MG63 (cell line): ENCODE measurements around the gene ADGRL3. TPM values are rescaled to one million over a fixed set of nuclear protein-coding genes. Genes with fewer than 3 reads are reported as not detected.
"Not testable (repeated sequence)": the region's sequence is repeated elsewhere in the genome, so short reads cannot be mapped to it uniquely, and the experiment has no call there.

Source experiments
- DNase-seq: peaks from one replicate; pipeline ENCODE4 v3.0.0-alpha.2; 2020
- H3K27me3 ChIP-seq: fragments of 250-450 bp; sonication (Bioruptor Pico); 2 replicates; pipeline ENCODE4 v1.5.1; 2020; ENCODE audit warnings: mild to moderate bottlenecking, moderate library complexity
- H3K36me3 ChIP-seq: fragments of 250-450 bp; sonication (Bioruptor Pico); 2 replicates; pipeline ENCODE4 v1.5.1; 2020; ENCODE audit warnings: mild to moderate bottlenecking, moderate library complexity
- H3K4me3 ChIP-seq: fragments of 250-450 bp; sonication (Bioruptor Pico); 2 replicates; pipeline ENCODE4 v1.5.1; 2020; ENCODE audit warnings: mild to moderate bottlenecking, moderate library complexity
- H3K9me3 ChIP-seq: fragments of 250-450 bp; sonication (Bioruptor Pico); 2 replicates; pipeline ENCODE4 v1.5.1; 2020; ENCODE audit warnings: mild to moderate bottlenecking, moderate library complexity
- total RNA-seq: library from RNA; depleted of rRNA; stranded (reverse); fragments of >200 nt; shearing (Covaris generic); gene quantifications from 2 replicates; pipeline ENCODE4 v1.2.3, GENCODE V29; 2014; ENCODE audit warnings: low replicate concordance

The ADGRL3 gene
- total RNA-seq, 1 experiment from 2014 or later = not detected

DNA sequence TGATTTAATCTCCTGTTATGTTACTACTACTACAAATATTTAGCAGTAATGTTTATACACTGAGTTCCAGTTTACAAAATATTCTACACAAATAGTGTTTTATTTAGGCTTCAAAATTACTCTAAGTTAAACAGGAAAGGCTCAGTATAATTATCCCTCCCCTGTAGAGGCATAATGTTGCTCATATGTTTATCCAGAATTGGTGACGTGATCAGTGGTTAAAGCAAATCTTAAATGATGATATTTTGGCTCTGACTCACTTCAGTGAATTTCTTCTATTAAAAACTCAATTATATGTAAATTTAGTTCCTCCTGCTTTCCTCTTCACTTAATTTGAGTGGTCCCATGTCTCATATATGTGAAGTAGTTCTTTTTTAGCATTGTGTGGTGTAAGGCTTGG, 438.5 kb downstream of the ADGRL3 start:
- no peak for DNase-seq

DNA sequence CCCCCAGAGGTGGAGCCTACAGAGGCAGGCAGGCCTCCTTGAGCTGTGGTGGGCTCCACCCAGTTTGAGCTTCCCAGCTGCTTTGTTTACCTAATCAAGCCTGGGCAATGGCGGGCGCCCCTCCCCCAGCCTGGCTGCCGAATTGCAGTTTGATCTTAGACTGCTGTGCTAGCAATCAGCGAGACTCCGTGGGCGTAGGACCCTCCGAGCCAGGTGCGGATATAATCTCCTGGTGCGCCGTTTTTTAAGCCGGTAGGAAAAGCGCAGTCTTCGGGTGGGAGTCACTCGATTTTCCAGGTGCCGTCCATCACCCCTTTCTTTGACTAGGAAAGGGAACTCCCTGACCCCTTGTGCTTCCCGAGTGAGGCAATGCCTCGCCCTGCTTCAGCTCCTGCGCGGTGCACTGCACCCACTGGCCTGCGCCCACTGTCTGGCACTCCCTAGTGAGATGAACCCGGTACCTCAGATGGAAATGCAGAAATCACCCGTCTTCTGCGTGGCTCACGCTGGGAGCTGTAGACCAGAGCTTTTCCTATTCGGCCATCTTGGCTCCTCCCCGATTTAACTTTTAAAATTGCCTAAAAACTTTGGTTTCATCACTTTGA, 446.7 kb downstream of the ADGRL3 start:
- not testable (repeated sequence) for H3K27me3 ChIP-seq, DNase-seq, H3K4me3 ChIP-seq, H3K9me3 ChIP-seq, H3K36me3 ChIP-seq

More for the DNA sequence above, 438.5 kb downstream of the ADGRL3 start:
- no peak overlapping the region for H3K4me3 ChIP-seq
- no peaks in the 10 kb centered on the region for H3K36me3 ChIP-seq
- no peaks in the 10 kb centered on the region for H3K27me3 ChIP-seq
- no peaks in the 10 kb centered on the region for H3K9me3 ChIP-seq

GRCh38 chr4:61648264-61648663, 448.1 kb downstream of the ADGRL3 start:
- no peaks in the 10 kb centered on the region for H3K27me3 ChIP-seq
- H3K4me3 ChIP-seq = no peak overlapping the region
- H3K36me3 ChIP-seq = no peaks in the 10 kb centered on the region
- H3K9me3 ChIP-seq = no peaks in the 10 kb centered on the region
- no peak for DNase-seq

- H3K4me3 ChIP-seq = no peak overlapping the region
- no peaks in the 10 kb centered on the region for H3K27me3 ChIP-seq
- DNase-seq = no peak
- H3K9me3 ChIP-seq = no peaks in the 10 kb centered on the region
- no peaks in the 10 kb centered on the region for H3K36me3 ChIP-seq
These were observed 456.9 kb downstream of the ADGRL3 start for GRCh38 chr4:61657016-61657415.

DNA sequence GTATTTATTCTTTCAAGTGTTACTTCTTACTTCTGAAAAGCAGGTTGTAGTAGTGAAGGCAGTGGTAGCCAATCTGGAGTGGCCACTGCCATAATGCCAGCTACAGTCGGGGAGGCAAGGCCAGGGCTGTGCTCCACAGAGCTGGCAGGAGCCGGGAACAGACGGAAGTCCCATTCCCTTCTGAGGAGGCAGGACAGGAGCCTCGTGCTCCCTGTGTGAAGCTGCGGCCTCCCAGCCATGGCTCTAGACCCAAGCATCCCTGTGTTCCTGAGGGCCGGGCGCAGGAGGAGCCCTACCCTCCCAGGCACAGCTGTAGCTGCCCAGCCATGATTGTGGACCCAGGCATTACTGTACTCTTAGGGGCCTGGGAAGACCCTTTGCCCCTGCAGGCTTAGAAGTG, 461.8 kb downstream of the ADGRL3 start:
- Histone ChIP-seq H3K9me3 (no peaks in the 10 kb centered on the region), H3K36me3 (no peaks in the 10 kb centered on the region), H3K27me3 (no peaks in the 10 kb centered on the region), H3K4me3 (no peak overlapping the region)
- DNase-seq = no peak

DNA sequence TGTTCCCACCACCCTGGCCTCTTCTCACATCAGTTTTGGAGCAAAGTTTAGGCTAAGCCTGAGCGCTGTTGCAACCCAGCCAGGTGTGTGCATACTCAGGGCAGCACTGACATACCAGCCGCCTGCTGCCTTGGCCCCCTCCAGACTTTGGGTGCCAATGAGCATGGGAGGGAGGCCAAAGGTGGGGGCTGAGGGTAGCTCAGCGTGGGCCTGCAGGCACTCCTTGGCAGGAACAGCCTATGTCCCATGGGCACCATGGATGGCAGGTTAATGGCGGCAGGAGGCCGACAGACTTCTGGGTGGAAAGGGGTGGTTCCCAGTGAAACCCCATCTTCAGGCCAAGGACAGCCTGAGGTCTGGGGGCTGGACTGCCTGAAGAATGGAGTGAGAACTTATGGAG, 462.2 kb downstream of the ADGRL3 start:
- Histone ChIP-seq H3K4me3 (no peak overlapping the region), H3K36me3 (no peaks in the 10 kb centered on the region), H3K9me3 (no peaks in the 10 kb centered on the region), H3K27me3 (no peaks in the 10 kb centered on the region)
- no peak for DNase-seq

DNA sequence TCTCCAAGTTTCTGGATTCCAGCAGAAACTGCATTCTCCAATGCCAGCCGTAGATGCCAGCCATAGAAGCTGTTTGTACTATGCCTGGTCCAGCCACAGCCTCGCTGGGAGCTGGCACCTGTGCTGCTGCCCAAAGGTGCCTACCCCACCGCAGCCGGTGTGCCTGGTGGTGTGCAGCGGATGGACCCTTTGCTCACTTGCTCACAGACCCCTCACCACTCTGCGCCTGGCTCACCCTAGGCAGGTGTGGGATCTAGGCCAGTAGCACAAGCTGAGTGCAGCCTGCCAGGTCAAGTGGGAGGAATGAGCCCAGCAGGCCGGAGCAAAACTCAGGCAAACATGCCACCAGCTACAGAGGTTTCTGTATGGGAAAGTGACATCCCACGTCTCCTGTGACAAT, 463.2 kb downstream of the ADGRL3 start:
- Histone ChIP-seq H3K36me3 (no peaks in the 10 kb centered on the region), H3K9me3 (no peaks in the 10 kb centered on the region), H3K4me3 (no peak overlapping the region), H3K27me3 (no peaks in the 10 kb centered on the region)
- no peak for DNase-seq

DNA sequence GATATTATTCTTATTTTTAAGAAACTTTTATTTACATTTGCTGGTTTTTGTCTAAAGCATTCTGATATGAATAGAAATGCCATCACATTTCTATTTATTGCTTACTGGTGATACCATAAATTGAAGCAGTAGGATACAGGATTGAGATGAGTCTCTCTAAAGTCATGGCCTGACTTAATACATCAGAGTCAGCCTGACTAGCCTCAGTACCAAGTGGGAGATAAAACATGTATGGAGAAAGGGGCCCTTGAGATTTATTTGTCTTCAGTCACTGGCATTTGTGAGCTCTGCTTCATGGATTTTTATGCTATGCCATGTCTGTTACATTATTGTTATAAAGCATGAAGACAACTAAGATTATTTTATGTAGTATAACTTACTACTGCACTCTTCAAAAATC, 465.5 kb downstream of the ADGRL3 start:
- no peak for DNase-seq
- H3K4me3 ChIP-seq = no peak overlapping the region
- H3K27me3 ChIP-seq = no peaks in the 10 kb centered on the region
- no peaks in the 10 kb centered on the region for H3K9me3 ChIP-seq
- no peaks in the 10 kb centered on the region for H3K36me3 ChIP-seq

DNA sequence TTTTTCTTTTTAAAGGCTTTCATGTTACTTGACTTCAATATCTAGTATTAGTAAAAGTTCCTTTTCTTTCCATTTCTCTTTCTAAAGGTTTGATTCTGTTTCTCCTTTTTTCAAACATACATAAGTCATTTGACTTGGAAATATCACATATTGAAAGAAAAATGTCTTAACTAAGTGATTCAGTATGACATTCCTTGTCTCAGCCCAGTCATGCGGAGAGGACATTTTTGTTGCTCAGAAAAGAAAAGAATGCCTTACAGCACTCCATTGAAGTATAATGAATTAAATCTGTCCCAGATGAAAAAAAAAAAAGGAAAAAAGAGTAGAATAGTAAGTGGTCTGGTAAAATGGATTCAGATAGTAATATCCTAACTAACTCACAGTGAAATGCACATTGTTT, 466.1 kb downstream of the ADGRL3 start:
- Histone ChIP-seq H3K4me3 (no peak overlapping the region), H3K36me3 (no peaks in the 10 kb centered on the region), H3K27me3 (no peaks in the 10 kb centered on the region), H3K9me3 (no peaks in the 10 kb centered on the region)
- DNase-seq = no peak

DNA sequence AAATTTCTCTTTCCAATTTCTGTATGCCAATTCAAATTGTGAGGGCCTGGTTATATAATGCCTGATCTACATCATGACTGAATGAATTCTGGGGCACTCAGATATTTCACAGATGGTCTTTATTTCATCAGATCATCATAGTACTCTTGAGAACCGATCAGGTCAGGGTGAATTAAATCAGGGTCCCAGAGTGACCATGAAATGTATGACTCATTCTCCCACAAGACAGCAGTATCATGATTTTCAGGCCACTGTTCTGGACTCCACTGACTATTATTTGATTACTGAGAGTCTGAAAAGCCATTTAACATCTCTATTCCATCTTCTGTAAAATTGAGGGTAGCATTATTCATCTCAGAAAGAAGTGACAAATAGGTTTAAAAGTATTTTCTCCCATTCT, 471.5 kb downstream of the ADGRL3 start:
- DNase-seq = no peak
- no peaks in the 10 kb centered on the region for H3K36me3 ChIP-seq
- no peaks in the 10 kb centered on the region for H3K27me3 ChIP-seq
- no peak overlapping the region for H3K4me3 ChIP-seq
- H3K9me3 ChIP-seq = no peaks in the 10 kb centered on the region

- H3K9me3 ChIP-seq = no peaks in the 10 kb centered on the region
- no peaks in the 10 kb centered on the region for H3K27me3 ChIP-seq
- H3K4me3 ChIP-seq = no peak overlapping the region
- no peak for DNase-seq
- H3K36me3 ChIP-seq = no peaks in the 10 kb centered on the region
These were observed 475.3 kb downstream of the ADGRL3 start for GRCh38 chr4:61675464-61675863.

DNA sequence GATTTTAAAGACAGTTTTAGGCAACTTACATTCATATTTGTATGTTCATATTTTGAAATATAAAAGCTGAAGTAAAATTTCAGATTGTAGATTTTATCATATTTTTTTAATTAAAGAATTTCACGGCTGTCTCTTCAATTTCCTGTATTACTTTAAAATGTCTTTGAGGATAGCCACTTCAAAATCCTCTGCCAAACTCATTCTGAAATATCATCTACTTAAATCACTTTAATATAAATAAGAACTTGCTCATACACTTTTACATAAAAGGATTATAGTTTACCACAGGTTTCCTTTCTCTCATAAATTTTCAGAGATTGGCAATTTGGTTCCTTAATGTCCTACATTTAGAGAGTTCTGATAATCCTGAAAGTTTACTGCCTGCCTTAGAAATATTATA, 478.2 kb downstream of the ADGRL3 start:
- Histone ChIP-seq H3K4me3 (no peak overlapping the region), H3K9me3 (no peaks in the 10 kb centered on the region), H3K36me3 (no peaks in the 10 kb centered on the region), H3K27me3 (no peaks in the 10 kb centered on the region)
- no peak for DNase-seq

DNA sequence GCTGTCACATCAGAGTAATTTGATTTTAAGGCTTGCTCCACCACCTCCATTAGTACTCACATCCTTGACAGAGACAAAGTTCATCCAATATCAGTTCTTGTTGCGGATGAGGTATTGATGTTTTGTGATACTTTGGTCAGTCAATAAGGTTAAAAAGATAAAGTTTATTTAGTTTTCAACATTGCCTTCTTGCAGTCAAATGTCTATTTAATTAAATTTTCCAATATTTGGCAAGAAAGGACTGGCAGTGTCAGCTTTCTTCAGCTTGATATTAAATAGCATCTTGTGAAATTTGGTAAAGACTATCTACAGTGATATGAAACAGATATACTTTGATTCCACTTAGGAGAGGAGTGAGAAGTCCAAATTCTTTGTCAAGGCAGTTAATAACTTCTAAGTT, 493.4 kb downstream of the ADGRL3 start:
- no peak overlapping the region for H3K4me3 ChIP-seq
- H3K36me3 ChIP-seq = no peaks in the 10 kb centered on the region
- no peaks in the 10 kb centered on the region for H3K9me3 ChIP-seq
- no peaks in the 10 kb centered on the region for H3K27me3 ChIP-seq
- no peak for DNase-seq

DNA sequence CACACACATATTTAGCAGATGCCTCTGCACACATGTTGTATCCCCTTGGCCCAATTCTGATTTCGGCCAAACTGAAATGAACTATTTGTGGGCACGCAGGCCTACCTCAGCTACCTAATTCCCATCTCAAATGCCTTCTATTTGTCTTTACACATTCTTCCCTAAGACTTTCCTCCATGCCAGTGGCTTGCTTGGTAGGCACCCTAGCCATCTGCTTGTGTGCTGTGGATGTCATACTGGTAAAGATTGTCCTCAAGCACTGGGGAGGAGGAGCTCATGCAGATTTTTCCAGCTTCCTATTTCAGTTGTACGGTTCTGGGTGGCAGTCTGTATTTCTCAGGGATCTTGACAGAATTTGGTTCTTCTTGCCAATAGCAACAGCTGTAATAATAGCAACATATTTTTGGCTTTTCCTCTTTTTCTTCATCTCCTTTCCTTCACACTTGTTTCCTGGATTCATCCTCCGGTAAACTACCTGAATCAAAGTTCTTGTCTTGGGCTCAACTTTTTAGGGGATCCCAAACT, 514.3 kb downstream of the ADGRL3 start:
- Histone ChIP-seq H3K4me3 (no peak overlapping the region), H3K36me3 (no peaks in the 10 kb centered on the region), H3K9me3 (no peaks in the 10 kb centered on the region), H3K27me3 (no peaks in the 10 kb centered on the region)
- DNase-seq = no peak

DNA sequence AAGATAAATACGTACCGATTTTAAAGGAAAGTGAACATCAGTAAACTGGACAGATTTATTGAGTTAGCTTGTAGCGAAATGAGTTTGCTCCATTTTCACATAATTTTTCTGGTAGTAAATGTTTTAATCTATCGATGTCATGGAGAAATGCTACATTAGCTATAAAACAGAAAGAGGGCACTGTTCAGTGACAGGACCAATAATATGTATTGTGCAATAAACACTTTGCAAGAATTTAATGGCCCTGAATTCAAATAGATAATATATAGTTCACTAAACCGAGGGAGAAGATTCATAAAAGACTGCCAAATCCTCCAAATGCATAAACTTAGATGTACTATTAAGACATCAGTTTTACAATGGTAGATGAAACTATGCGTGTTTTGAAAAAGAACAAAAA, 516.3 kb downstream of the ADGRL3 start:
- H3K9me3 ChIP-seq = no peaks in the 10 kb centered on the region
- no peaks in the 10 kb centered on the region for H3K36me3 ChIP-seq
- H3K4me3 ChIP-seq = no peak overlapping the region
- DNase-seq = no peak
- H3K27me3 ChIP-seq = no peaks in the 10 kb centered on the region

- H3K4me3 ChIP-seq = no peak overlapping the region
- no peaks in the 10 kb centered on the region for H3K9me3 ChIP-seq
- DNase-seq = no peak
- no peaks in the 10 kb centered on the region for H3K36me3 ChIP-seq
- no peaks in the 10 kb centered on the region for H3K27me3 ChIP-seq
These were observed 523.4 kb downstream of the ADGRL3 start for GRCh38 chr4:61723492-61723891.

- Histone ChIP-seq H3K36me3 (no peaks in the 10 kb centered on the region), H3K9me3 (no peaks in the 10 kb centered on the region), H3K4me3 (no peak overlapping the region), H3K27me3 (no peaks in the 10 kb centered on the region)
- DNase-seq = no peak
These were observed 527.2 kb downstream of the ADGRL3 start for GRCh38 chr4:61727286-61727685.

- no peaks in the 10 kb centered on the region for H3K36me3 ChIP-seq
- no peak for DNase-seq
- H3K27me3 ChIP-seq = no peaks in the 10 kb centered on the region
- H3K4me3 ChIP-seq = no peak overlapping the region
- no peaks in the 10 kb centered on the region for H3K9me3 ChIP-seq
These were observed 534.3 kb downstream of the ADGRL3 start for GRCh38 chr4:61734409-61734808.

DNA sequence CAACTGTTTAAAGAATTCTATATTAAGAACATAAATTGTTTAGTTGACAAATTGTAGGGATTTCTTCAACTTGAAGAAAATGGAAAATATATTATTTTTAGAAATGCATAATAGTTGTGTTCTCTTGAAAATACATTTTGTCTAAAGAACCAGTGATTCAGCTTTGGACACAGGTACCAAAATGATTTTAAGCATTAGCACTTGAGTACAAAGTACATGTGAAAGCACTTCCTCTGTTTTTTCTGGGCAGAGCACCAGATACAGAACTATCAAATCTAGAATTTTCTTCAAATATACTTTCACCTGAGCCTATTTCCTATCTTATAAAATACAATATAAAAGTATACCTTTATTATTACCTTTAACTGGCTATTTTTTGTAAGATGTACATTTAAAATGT, 539.8 kb downstream of the ADGRL3 start:
- no peaks in the 10 kb centered on the region for H3K36me3 ChIP-seq
- no peak overlapping the region for H3K4me3 ChIP-seq
- no peaks in the 10 kb centered on the region for H3K9me3 ChIP-seq
- no peak for DNase-seq
- no peaks in the 10 kb centered on the region for H3K27me3 ChIP-seq
